GM18505 (cell line): ENCODE data around the gene PRR11.

ENCODE experiments used
- ATAC-seq: cut with Tn5 transposase; IDR thresholded peaks from one replicate; pipeline ENCODE4 v1.9.1; 2021; ENCODE audit not compliant: unreplicated experiment
- POLR2A ChIP-seq: IDR thresholded peaks from 4 replicates; pipeline ENCODE4 v1.6.1; 2011; ENCODE audit warnings: borderline replicate concordance; ENCODE audit not compliant: insufficient read depth, insufficient read length; ENCODE audit errors: extremely low read depth

Gene PRR11

GRCh38 chr17:59155439-59156177, at the start of gene PRR11:
TSS of gene PRR11 (plus strand) at chr17:59155746. CDS start at chr17:59169753, 14,007 bp downstream.
- peak; percentile 84 for ATAC-seq
- TF ChIP-seq POLR2A: peak; percentile 36

DNA sequence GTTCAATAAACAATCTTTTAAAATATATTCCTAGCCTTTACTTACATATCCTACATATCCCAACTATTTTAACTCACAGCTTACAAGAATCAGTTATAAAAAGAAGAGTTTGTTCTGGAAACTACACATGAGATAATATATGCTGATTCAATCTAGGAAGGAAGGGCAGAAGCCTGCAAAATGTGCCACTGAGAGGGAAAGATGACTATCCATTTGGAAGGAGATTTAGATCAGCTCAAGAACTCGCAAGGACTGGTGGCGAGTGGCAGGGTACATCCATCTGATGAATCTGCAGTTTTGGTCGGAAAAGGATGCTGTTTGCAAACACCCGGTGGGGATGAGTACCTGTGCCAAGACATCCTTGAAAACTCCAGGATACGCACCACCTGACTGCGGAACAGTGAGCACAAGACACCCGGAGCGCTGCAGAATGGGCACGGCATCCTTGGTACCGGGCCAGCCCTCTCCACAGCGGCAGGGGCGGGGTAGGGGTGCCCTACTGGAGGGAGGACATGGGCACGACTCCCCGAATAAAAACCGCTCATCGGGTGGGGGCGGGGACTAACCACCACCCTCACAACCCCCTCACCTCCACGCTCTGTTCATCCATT, 49.6 kb upstream of the PRR11 start:
- ATAC-seq: peak; percentile 26
- no peak for TF ChIP-seq POLR2A

- peak; percentile 92 for ATAC-seq
- peak; percentile 81 for TF ChIP-seq POLR2A
These were observed 48.9 kb upstream of the PRR11 start, which contains the start of gene TRIM37 for GRCh38 chr17:59106463-59107305. TSS of gene TRIM37 (minus strand) at chr17:59106880. CDS start at chr17:59106461, 419 bp downstream.

GRCh38 chr17:59107306-59107670, 48.3 kb upstream of the PRR11 start:
- ATAC-seq: no peak
- no peak for TF ChIP-seq POLR2A

- no peak for ATAC-seq
- no peak for TF ChIP-seq POLR2A
These were observed 47.0 kb upstream of the PRR11 start for GRCh38 chr17:59108400-59109102.

DNA sequence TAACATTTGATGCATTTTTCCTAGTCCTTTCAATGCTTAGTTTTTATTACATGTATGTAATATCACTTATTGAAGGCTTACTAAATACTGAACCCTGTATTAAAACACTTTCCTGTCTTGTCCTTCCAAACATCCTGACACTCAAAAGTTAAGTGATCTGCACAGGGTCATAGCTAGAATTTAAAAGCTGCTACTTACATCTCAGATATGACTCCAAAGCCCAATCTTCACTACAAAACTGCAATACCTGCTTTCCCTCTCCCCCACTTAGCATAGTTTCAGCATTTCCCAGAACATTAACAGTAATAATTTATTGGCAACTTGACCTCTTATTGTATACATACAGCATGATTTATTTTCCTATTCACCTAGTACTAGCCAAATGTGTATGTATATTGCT, 44.6 kb upstream of the PRR11 start:
- no peak for ATAC-seq
- no peak for TF ChIP-seq POLR2A

DNA sequence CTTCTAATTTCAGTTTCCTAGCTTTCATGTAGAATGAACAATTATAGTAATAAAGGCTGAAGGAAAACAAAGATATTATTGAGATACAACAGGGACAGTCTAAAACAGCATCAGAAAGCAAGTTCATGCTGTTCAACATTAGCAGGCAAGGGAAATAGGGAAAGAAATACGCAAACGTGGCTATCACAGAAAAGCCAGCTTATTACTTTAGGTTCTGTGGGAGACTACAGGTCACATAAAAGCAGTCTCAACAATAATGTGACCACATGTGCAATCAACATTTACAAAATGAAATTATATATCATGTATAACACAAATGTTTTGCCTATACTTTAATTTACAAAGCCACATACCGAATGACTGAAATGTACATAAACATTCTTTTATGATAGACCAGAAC, 44.0 kb upstream of the PRR11 start:
- no peak for ATAC-seq
- no peak for TF ChIP-seq POLR2A

DNA sequence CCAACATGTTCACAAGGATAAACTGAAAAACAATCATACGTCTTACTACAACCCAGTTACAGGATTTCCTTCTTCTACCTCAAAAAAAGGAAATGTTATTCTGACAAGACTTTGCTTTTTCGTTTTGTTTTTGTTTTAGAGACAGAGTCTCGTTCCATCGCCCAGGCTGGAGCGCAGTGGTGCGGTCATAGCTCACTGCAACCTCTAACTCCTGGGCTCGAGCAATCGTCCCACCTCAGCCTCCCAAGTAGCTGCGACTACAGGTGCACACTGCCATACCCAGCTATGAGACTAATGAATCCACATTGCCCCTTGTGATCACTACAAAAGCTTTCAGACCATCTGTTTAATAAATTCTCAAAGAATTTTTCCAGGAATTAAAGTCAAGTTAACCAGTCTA, 40.1 kb upstream of the PRR11 start:
- TF ChIP-seq POLR2A: no peak
- no peak for ATAC-seq

- TF ChIP-seq POLR2A: no peak
- no peak for ATAC-seq
These were observed 33.6 kb upstream of the PRR11 start for GRCh38 chr17:59121901-59122480.

GRCh38 chr17:59124665-59125064, 30.9 kb upstream of the PRR11 start:
- no peak for ATAC-seq
- no peak for TF ChIP-seq POLR2A

GRCh38 chr17:59126809-59127417, 28.6 kb upstream of the PRR11 start:
- no peak for ATAC-seq
- TF ChIP-seq POLR2A: no peak

DNA sequence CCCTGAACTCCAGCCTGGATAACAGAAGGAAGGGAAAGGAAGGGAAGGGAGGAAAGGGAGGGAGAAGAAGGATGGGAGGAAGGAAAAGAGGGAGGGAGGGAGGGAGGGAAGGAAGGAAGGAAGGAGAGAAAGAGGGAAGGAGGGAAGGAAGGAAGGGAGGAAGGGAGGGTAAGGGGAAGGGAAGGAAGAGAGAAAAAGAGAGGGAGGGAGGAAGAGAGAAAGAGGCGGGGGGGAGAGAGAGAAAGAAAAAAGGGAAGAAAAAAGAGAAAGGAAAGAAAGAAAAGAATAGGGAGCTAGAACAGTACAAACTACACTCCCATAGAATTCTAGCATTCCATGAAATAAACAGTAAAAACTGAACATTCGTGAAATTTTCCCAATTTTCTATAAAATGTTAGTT, 25.7 kb upstream of the PRR11 start:
- no peak for ATAC-seq
- no peak for TF ChIP-seq POLR2A
